ENCODE data around the gene LDAH.

Gene LDAH

DNA sequence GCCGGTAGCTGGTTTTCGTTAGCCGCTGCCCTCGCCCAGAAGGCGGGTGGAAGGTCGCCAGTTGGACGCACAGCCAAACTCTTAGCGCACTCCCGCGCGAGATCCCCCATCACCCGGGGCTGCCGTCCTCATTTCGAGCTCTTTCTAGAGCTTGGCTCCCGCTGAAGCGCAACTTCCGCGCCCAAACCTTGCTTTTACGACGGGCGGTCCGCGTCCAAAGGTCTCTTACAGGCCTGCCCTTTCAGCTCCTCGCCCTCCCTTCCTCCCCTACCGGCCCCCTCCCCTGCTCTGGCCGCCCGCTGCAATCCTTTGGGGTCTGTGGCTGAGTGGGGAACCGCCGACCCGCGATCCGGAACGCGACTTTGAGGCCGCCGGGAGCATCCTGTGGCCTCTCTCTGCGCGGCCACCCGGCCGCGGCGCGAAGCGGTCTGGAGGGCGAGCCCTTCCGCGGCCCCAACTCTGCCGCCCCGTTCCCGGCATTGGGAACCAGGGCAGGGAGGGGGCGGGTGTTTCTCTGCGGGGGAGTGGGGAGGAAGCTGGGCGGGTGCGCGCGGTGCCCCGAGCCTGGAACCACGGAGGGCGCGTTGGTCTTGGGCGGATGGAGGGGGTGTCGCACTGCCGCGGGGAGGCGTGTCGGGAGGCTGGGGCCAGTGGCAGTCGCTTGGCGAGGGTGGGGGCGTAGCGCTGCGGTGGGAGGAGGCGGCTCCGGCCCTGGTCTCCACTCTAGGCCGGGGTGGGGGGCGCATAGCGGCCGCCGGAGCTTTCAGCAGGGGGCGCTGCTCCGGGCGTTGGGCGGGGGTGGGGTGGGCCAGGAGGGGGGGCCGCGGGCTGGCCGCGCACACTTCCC, 156.4 kb downstream of the LDAH start, which contains the start of gene GDF7:
Gene GDF7 (plus strand): TSS at position 841 of the 847 bp plus-strand sequence. CDS start 96 bp downstream, outside the sequence.
- no peak for DNase-seq

DNA sequence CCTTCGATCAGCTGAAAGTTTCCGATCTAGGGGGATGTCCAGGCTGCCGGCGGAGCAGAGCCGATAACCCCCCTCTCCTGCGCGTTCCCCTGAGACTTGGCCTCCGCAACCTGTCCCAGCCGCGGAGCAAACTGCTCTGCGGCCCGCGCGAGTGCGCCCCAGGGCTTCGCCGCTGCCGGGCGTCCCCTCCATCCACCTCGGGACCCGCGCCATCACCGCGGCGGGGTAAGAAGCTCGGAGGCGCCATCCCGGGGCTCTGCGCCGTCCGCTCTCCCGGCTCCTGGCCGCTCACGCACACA, 156.9 kb downstream of the LDAH start:
- no peak for DNase-seq

GRCh38 chr2:20665243-20666004, 157.5 kb downstream of the LDAH start:
- no peak for DNase-seq

- no peak for DNase-seq
Measured at GRCh38 chr2:20664431-20665242, 158.3 kb downstream of the LDAH start.

GRCh38 chr2:20664071-20664390, 158.9 kb downstream of the LDAH start:
- no peak for DNase-seq

- no peak for DNase-seq
Measured at GRCh38 chr2:20663196-20664070, 159.5 kb downstream of the LDAH start.

- no peak for DNase-seq
Measured at GRCh38 chr2:20662308-20662937, 160.5 kb downstream of the LDAH start.

DNA sequence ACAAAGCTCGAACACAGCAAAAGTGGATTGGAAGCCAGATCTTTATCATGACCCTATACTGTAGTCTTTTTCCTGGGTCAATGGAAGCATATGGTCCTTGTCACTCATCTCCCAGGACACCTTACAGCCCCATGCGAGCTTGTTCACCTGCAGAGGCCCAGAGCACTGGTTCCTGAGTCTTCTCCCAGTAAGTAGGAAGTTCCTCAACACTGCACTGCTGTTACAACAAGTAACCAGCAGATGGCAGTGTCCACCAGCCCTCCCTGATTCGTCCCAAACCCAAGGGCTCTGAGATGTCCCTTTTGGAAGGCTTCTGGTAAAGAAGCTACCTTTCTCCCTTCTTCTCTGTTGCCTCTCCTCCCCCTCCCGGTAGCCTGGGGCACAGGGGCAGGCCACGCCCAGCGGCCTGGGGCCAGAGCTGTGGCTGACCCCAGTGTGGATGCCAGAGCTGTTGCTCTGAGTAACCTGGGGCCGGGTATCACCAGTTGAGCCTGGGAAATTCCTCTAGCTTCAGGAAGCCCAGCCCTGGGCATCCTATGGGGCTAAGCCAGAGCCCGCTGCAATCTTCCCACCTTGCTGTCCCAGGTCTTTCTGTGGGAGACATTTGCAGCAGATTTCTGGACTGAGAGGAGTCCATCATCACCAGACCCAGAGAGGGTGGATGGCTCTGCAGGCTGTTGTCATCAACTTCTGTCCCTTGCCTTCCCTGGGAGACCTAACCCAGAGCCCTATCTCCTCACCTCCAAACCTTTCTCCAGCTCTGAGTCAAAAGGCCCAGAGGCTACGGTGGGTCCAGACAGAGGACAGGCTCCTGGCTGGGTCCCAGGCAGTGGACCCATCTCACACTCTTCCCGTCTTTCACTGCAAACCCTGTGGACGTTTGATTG, 161.2 kb downstream of the LDAH start:
- peak; percentile 31 for DNase-seq

DNA sequence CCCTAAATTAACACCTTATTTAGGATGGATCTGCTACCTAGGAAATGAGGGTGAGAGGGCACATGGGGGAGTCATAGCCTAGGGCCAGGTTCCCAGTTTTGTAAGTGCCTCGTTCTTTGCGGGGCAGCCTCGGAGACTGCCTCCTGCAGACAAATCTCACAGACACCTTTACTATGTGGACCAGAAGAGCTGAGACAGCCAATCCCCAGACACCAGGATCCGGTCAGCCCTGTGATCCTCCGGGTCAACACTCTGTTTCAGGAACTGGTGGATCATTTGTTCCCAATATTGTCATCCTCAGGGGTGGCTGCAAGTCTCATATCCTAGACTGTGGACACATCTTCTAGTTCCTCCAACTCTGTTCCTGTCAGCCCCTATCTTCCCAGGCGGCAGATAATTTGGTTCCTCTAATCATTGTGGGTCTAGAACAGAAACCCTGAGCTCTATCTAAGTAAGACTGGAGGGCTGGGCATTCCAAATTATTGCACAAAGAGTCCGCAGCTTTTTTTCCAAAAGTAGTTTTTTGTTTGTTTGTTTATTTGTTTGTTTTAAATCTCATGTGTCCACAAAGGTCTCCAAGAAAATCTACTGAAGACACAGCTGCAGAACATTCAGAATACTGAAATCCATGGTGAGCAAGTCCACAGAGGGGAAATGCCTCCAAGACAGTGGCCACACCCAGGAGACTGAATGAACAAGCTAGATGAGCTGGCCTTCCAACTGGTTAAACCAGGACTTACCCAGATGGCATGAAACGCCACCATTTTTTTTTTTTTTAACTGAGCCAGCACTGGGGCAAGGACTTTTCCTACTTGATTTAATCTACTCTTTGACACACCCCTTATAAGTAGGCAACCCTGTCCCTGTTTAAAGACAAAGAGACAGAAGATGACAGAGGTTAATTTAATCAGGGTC, 162.1 kb downstream of the LDAH start:
- DNase-seq: no peak

GRCh38 chr2:20657522-20658235, 165.2 kb downstream of the LDAH start:
- no peak for DNase-seq

DNA sequence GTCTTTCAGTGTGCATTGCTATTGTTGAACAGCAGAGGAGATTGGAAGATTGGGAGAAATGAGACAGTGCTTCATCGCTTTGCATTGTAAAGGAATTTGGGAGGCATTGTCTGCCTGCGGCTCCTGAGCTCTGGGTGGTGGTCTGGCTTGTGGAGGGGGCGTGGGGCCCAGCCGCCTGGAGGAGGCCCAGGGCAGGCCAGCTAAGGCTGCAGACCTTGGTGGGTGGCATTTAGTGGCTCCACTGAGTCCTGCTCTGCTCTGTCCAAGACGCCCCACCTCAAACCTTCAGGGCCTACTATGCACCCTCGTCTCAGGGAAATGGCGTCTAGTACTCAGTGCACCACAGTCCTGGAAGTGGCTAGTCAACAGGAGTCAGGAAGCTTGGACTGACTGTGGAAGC, 166.3 kb downstream of the LDAH start:
- no peak for DNase-seq

DNA sequence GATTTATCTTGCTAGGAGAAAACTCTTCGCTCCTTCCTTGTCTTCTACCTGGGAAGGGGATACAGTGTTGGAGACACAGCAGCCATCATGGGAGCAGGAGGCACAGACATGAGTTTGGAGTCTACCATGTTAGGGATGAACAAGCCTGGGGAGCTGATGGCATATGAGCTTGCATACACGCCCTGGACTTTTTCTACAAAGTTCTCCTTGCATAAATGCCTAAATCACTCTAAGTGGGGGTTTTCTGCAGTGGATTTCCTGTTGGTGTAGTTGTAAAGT, 168.4 kb downstream of the LDAH start:
- DNase-seq: no peak

GRCh38 chr2:20653695-20654534, 169.0 kb downstream of the LDAH start:
- no peak for DNase-seq

- DNase-seq: no peak
Measured at GRCh38 chr2:20652673-20653575, 170.0 kb downstream of the LDAH start.

DNA sequence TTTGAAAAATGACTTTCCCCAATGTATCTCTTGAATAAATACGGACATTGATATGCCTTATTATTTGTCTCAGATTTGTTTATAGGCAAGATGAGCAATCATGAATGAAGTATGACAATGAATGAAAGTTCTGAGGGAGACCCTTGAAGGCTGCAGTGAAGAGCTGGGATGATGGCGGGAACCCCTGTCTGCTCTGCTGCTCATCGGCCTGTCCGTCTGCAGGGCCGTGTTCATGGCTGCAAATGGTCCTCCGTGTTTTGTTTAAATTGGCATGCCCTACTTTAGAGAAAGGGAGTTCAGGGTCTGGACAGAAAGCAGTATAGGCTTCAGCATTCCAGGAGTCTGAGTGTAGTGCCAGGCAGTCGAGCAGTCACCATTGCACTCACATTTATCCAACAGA, 170.8 kb downstream of the LDAH start:
- no peak for DNase-seq

- DNase-seq: no peak
Measured at GRCh38 chr2:20651731-20652099, 171.2 kb downstream of the LDAH start.

Data from NCI-H187 treated with DMSO at 0.1 percent for 48 hours (cell line).